ENCODE results near the gene STAG1. TPM values are rescaled to one million over a fixed set of nuclear protein-coding genes. Genes with fewer than 3 reads are reported as not detected.

Gene STAG1
- total and polyA plus RNA-seq, 4 donors, result 4.6 to 28.0 (median 16.6) TPM

GRCh38 chr3:136326316-136326715 is 425.9 kb downstream of the STAG1 start:
- Histone ChIP-seq H3K9ac (ENCODE audit: low read depth in 1 of 2, low read length in 2 of 2) (no peak overlapping the region), H3K4me1 (ENCODE audit: control insufficient read depth in 4 of 4, insufficient read depth in 4 of 4, low read length in 3 of 4) (no peaks in the 10 kb centered on the region), H3K9me3 (ENCODE audit: control insufficient read depth in 4 of 4, low read length in 3 of 4) (peaks cover 0 to 8% (median 3%) of the 10 kb centered on the region in 4 donors), H3K4me3 (ENCODE audit: low read depth in 1 of 3, low read length in 3 of 3) (no peak overlapping the region), H3K27me3 (ENCODE audit: control insufficient read depth in 4 of 4, insufficient read depth in 4 of 4, low read length in 3 of 4) (no peaks in the 10 kb centered on the region), H3K27ac (ENCODE audit: low read depth in 1 of 2, low read length in 2 of 2) (no peak overlapping the region), H3K36me3 (ENCODE audit: control insufficient read depth in 4 of 4, insufficient read depth in 3 of 4, low read depth in 1 of 4, low read length in 3 of 4) (peaks cover 8 to 46% (median 29%) of the 10 kb centered on the region in 4 donors)
- WGBS, result 99% methylated on average over 5 of the region's 5 CpGs
- no peak for DNase-seq (ENCODE audit: low spot score)
- TF ChIP-seq TAF1 (conservative IDR thresholded peaks at IDR 0.05) (no peak), HNF4G (IDR thresholded peaks at IDR 0.05) (no peak), GABPA (IDR thresholded peaks at IDR 0.05 in 1 of 2, conservative IDR thresholded peaks at IDR 0.05 in 1 of 2) (no peak), NR2F2 (IDR thresholded peaks at IDR 0.05) (no peak), FOXA2 (IDR thresholded peaks at IDR 0.05) (no peak), RXRA (IDR thresholded peaks at IDR 0.05) (no peak), HNF4A (conservative IDR thresholded peaks at IDR 0.05) (no peak), SP1 (IDR thresholded peaks at IDR 0.05) (no peak), EGR1 (IDR thresholded peaks at IDR 0.05; ENCODE audit: low read depth in 2 of 2) (no peak)
- TF ChIP-seq, protein P1, sequence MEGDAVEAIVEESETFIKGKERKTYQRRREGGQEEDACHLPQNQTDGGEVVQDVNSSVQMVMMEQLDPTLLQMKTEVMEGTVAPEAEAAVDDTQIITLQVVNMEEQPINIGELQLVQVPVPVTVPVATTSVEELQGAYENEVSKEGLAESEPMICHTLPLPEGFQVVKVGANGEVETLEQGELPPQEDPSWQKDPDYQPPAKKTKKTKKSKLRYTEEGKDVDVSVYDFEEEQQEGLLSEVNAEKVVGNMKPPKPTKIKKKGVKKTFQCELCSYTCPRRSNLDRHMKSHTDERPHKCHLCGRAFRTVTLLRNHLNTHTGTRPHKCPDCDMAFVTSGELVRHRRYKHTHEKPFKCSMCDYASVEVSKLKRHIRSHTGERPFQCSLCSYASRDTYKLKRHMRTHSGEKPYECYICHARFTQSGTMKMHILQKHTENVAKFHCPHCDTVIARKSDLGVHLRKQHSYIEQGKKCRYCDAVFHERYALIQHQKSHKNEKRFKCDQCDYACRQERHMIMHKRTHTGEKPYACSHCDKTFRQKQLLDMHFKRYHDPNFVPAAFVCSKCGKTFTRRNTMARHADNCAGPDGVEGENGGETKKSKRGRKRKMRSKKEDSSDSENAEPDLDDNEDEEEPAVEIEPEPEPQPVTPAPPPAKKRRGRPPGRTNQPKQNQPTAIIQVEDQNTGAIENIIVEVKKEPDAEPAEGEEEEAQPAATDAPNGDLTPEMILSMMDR (IDR thresholded peaks at IDR 0.05; ENCODE audit: low read depth, low read length, missing input control), result no peak
- TF ChIP-seq, protein P2, sequence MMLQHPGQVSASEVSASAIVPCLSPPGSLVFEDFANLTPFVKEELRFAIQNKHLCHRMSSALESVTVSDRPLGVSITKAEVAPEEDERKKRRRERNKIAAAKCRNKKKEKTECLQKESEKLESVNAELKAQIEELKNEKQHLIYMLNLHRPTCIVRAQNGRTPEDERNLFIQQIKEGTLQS (IDR thresholded peaks at IDR 0.05), result no peak
- TF ChIP-seq, protein P3, sequence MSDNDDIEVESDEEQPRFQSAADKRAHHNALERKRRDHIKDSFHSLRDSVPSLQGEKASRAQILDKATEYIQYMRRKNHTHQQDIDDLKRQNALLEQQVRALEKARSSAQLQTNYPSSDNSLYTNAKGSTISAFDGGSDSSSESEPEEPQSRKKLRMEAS (IDR thresholded peaks at IDR 0.05), result no peak

GRCh38 chr3:136311968-136312367 is 440.2 kb downstream of the STAG1 start:
- H3K4me1 ChIP-seq (ENCODE audit: control insufficient read depth in 4 of 4, insufficient read depth in 4 of 4, low read length in 3 of 4), result no peaks in the 10 kb centered on the region
- no peak for TF ChIP-seq EGR1 (IDR thresholded peaks at IDR 0.05; ENCODE audit: low read depth in 2 of 2)
- no peak for TF ChIP-seq YY1 (IDR thresholded peaks at IDR 0.05)
- TF ChIP-seq, protein P2 (IDR thresholded peaks at IDR 0.05), result no peak
- no peak for TF ChIP-seq HNF4A (conservative IDR thresholded peaks at IDR 0.05)
- no peak for TF ChIP-seq TAF1 (conservative IDR thresholded peaks at IDR 0.05)
- no peak for TF ChIP-seq RAD21 (IDR thresholded peaks at IDR 0.05)
- TF ChIP-seq NR2F2 (IDR thresholded peaks at IDR 0.05), result no peak
- TF ChIP-seq, protein P4, sequence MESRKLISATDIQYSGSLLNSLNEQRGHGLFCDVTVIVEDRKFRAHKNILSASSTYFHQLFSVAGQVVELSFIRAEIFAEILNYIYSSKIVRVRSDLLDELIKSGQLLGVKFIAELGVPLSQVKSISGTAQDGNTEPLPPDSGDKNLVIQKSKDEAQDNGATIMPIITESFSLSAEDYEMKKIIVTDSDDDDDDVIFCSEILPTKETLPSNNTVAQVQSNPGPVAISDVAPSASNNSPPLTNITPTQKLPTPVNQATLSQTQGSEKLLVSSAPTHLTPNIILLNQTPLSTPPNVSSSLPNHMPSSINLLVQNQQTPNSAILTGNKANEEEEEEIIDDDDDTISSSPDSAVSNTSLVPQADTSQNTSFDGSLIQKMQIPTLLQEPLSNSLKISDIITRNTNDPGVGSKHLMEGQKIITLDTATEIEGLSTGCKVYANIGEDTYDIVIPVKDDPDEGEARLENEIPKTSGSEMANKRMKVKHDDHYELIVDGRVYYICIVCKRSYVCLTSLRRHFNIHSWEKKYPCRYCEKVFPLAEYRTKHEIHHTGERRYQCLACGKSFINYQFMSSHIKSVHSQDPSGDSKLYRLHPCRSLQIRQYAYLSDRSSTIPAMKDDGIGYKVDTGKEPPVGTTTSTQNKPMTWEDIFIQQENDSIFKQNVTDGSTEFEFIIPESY (IDR thresholded peaks at IDR 0.05), result no peak
- no peak for TF ChIP-seq HNF4G (IDR thresholded peaks at IDR 0.05)
- TF ChIP-seq, protein P5, sequence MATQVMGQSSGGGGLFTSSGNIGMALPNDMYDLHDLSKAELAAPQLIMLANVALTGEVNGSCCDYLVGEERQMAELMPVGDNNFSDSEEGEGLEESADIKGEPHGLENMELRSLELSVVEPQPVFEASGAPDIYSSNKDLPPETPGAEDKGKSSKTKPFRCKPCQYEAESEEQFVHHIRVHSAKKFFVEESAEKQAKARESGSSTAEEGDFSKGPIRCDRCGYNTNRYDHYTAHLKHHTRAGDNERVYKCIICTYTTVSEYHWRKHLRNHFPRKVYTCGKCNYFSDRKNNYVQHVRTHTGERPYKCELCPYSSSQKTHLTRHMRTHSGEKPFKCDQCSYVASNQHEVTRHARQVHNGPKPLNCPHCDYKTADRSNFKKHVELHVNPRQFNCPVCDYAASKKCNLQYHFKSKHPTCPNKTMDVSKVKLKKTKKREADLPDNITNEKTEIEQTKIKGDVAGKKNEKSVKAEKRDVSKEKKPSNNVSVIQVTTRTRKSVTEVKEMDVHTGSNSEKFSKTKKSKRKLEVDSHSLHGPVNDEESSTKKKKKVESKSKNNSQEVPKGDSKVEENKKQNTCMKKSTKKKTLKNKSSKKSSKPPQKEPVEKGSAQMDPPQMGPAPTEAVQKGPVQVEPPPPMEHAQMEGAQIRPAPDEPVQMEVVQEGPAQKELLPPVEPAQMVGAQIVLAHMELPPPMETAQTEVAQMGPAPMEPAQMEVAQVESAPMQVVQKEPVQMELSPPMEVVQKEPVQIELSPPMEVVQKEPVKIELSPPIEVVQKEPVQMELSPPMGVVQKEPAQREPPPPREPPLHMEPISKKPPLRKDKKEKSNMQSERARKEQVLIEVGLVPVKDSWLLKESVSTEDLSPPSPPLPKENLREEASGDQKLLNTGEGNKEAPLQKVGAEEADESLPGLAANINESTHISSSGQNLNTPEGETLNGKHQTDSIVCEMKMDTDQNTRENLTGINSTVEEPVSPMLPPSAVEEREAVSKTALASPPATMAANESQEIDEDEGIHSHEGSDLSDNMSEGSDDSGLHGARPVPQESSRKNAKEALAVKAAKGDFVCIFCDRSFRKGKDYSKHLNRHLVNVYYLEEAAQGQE (IDR thresholded peaks at IDR 0.05), result no peak
- TF ChIP-seq SP1 (IDR thresholded peaks at IDR 0.05), result no peak
- no peak for TF ChIP-seq FOXA1 (IDR thresholded peaks at IDR 0.05)
- no peak for DNase-seq (ENCODE audit: low spot score)
- peaks cover 0 to 3% (median 1%) of the 10 kb centered on the region in 4 donors for H3K36me3 ChIP-seq (ENCODE audit: control insufficient read depth in 4 of 4, insufficient read depth in 3 of 4, low read depth in 1 of 4, low read length in 3 of 4)
- 99% methylated on average over 5 of the region's 5 CpGs for WGBS
- no peak overlapping the region for H3K4me3 ChIP-seq (ENCODE audit: low read depth in 1 of 3, low read length in 3 of 3)
- H3K9ac ChIP-seq (ENCODE audit: low read depth in 1 of 2, low read length in 2 of 2), result no peak overlapping the region
- H3K9me3 ChIP-seq (ENCODE audit: control insufficient read depth in 4 of 4, low read length in 3 of 4), result peaks cover 0 to under 1% (median 0%) of the 10 kb centered on the region in 4 donors
- H3K27ac ChIP-seq (ENCODE audit: low read depth in 1 of 2, low read length in 2 of 2), result no peak overlapping the region
- no peaks in the 10 kb centered on the region for H3K27me3 ChIP-seq (ENCODE audit: control insufficient read depth in 4 of 4, insufficient read depth in 4 of 4, low read length in 3 of 4)
